Fibroblast of lung (primary cell): Measurements from ENCODE around the gene SLC25A3. TPM values are rescaled to one million over a fixed set of nuclear protein-coding genes. Genes with fewer than 3 reads are reported as not detected.
A peak's percentile ranks its signal among the peaks of the same experiment; 100 is the strongest.

Experiments
- DNase-seq, 2 donors: peaks; one replicate each; pipeline versions ENCODE4 v3.0.0 to v3.0.0-alpha.2; 2010; ENCODE audit warnings: low read depth in 2 of 2
- H2AFZ ChIP-seq: 2 replicates; pipeline ENCODE4 v1.5.1; 2012; ENCODE audit warnings: low read length, control low read depth, inconsistent platforms
- H3K27ac ChIP-seq: 2 replicates; pipeline ENCODE4 v1.5.1; 2011; ENCODE audit warnings: low read length, control low read depth; ENCODE audit not compliant: insufficient read depth
- H3K27me3 ChIP-seq: 2 replicates; pipeline ENCODE4 v1.5.1; 2011; ENCODE audit warnings: mild to moderate bottlenecking, low read length; ENCODE audit not compliant: control insufficient read depth, insufficient read depth
- H3K36me3 ChIP-seq: 2 replicates; pipeline ENCODE4 v1.5.1; 2011; ENCODE audit warnings: low read length; ENCODE audit not compliant: control insufficient read depth, insufficient read depth
- H3K4me1 ChIP-seq: 2 replicates; pipeline ENCODE4 v1.5.1; 2011; ENCODE audit warnings: low read length; ENCODE audit not compliant: control insufficient read depth, insufficient read depth; ENCODE audit errors: extremely low read depth
- H3K4me2 ChIP-seq: 2 replicates; pipeline ENCODE4 v1.5.1; 2011; ENCODE audit warnings: low read length, control low read depth; ENCODE audit not compliant: insufficient read depth; ENCODE audit errors: extremely low read depth
- H3K4me3 ChIP-seq, 4 experiments: fragments of 200-600 bp in 1 of 4; sonication (generic) in 1 of 4; replicated peaks in 1 of 4; 2 replicates each; pipeline ENCODE4 v1.5.1; 2011 to 2016; ENCODE audit warnings: low read length in 4 of 4, low read depth in 3 of 4, mild to moderate bottlenecking in 3 of 4, control low read depth in 2 of 4, inconsistent platforms in 1 of 4, mixed read lengths in 1 of 4; ENCODE audit not compliant: insufficient read depth in 1 of 4; ENCODE audit errors: control extremely low read depth in 1 of 4
- H3K79me2 ChIP-seq: 2 replicates; pipeline ENCODE4 v1.5.1; 2012; ENCODE audit warnings: mild to moderate bottlenecking, low read length, inconsistent platforms; ENCODE audit not compliant: control insufficient read depth, insufficient read depth
- H3K9ac ChIP-seq: 2 replicates; pipeline ENCODE4 v1.5.1; 2011; ENCODE audit warnings: mild to moderate bottlenecking, low read length, control low read depth; ENCODE audit not compliant: insufficient read depth
- H3K9me3 ChIP-seq: 2 replicates; pipeline ENCODE4 v1.5.1; 2012; ENCODE audit warnings: low read depth, low read length; ENCODE audit not compliant: control insufficient read depth, insufficient read depth
- H4K20me1 ChIP-seq: 2 replicates; pipeline ENCODE4 v1.5.1; 2011; ENCODE audit warnings: low read length; ENCODE audit not compliant: control insufficient read depth, insufficient read depth; ENCODE audit errors: extremely low read depth
- CTCF ChIP-seq, 2 donors: IDR thresholded peaks in 1 of 2; conservative IDR thresholded peaks in 1 of 2; 1 replicate in 1 of 2; 2 replicates in 1 of 2; pipeline ENCODE4 v1.5.1; 2011 to 2012; ENCODE audit warnings: low read length in 2 of 2, control low read depth in 1 of 2, inconsistent platforms in 1 of 2, low read depth in 1 of 2, mild to moderate bottlenecking in 1 of 2
- EZH2 ChIP-seq: IDR thresholded peaks from 2 replicates; pipeline ENCODE4 v1.5.1; 2012; ENCODE audit warnings: low read length, control low read depth, mild to moderate bottlenecking; ENCODE audit errors: missing control alignments
- polyA plus RNA-seq, 2 donors: library from polyadenylated mRNA; depleted of rRNA in 1 of 2; stranded (reverse) in 1 of 2; unstranded in 1 of 2; fragments of >200 nt; gene quantifications; 2 replicates each; pipeline ENCODE4 v1.2.1, GENCODE V29; 2011 to 2012; ENCODE audit warnings: missing spikeins in 1 of 2
- total RNA-seq: library from RNA; depleted of rRNA; stranded (reverse); fragments of >200 nt; gene quantifications from 2 replicates; pipeline ENCODE4 v1.2.1, GENCODE V29; 2014

SLC25A3 gene
- total and polyA plus RNA-seq, 2 donors (not counting 1 experiment from before 2014, with no cell fraction given) = 541 to 1,157 TPM

- no peak overlapping the region for H3K9ac ChIP-seq
- TF ChIP-seq CTCF (conservative IDR thresholded peaks at IDR 0.05 in 1 of 2, IDR thresholded peaks at IDR 0.05 in 1 of 2; ENCODE audit: low read depth in 1 of 2, low read length in 2 of 2) (no peak), EZH2 (no peak)
- no peaks in the 10 kb centered on the region for H3K79me2 ChIP-seq
- H4K20me1 ChIP-seq = no peaks in the 10 kb centered on the region
- no peaks in the 10 kb centered on the region for H3K9me3 ChIP-seq
- H2AFZ ChIP-seq = no peak overlapping the region
- no peaks in the 10 kb centered on the region for H3K36me3 ChIP-seq
- no peaks in the 10 kb centered on the region for H3K4me1 ChIP-seq
- H3K4me2 ChIP-seq = no peak overlapping the region
- no peaks in the 10 kb centered on the region for H3K27me3 ChIP-seq
- no peak for DNase-seq
- H3K4me3 ChIP-seq = no peak overlapping the region
- no peak overlapping the region for H3K27ac ChIP-seq
Measured at GRCh38 chr12:98612696-98613334, 19.3 kb downstream of the SLC25A3 start.

GRCh38 chr12:98618952-98619351 is 25.5 kb downstream of the SLC25A3 start:
- Histone ChIP-seq H4K20me1 (no peaks in the 10 kb centered on the region), H3K36me3 (no peaks in the 10 kb centered on the region), H2AFZ (no peak overlapping the region), H3K4me1 (no peaks in the 10 kb centered on the region), H3K27ac (no peak overlapping the region), H3K79me2 (no peaks in the 10 kb centered on the region), H3K9me3 (no peaks in the 10 kb centered on the region), H3K4me2 (no peak overlapping the region), H3K27me3 (no peaks in the 10 kb centered on the region), H3K9ac (no peak overlapping the region), H3K4me3 (no peak overlapping the region)
- DNase-seq = peak in 1 of 2 donors; percentile 84
- TF ChIP-seq EZH2 (no peak), CTCF (conservative IDR thresholded peaks at IDR 0.05 in 1 of 2, IDR thresholded peaks at IDR 0.05 in 1 of 2; ENCODE audit: low read depth in 1 of 2, low read length in 2 of 2) (no peak)

- no peak overlapping the region for H3K4me2 ChIP-seq
- H3K79me2 ChIP-seq = peaks cover 55% of the 10 kb centered on the region
- H3K36me3 ChIP-seq = peaks cover 2% of the 10 kb centered on the region
- H3K9ac ChIP-seq = no peak overlapping the region
- no peak for TF ChIP-seq EZH2
- no peak for TF ChIP-seq CTCF (conservative IDR thresholded peaks at IDR 0.05 in 1 of 2, IDR thresholded peaks at IDR 0.05 in 1 of 2; ENCODE audit: low read depth in 1 of 2, low read length in 2 of 2)
- no peak overlapping the region for H2AFZ ChIP-seq
- peaks cover 4% of the 10 kb centered on the region for H3K4me1 ChIP-seq
- no peak overlapping the region for H3K27ac ChIP-seq
- no peaks in the 10 kb centered on the region for H4K20me1 ChIP-seq
- no peaks in the 10 kb centered on the region for H3K9me3 ChIP-seq
- no peaks in the 10 kb centered on the region for H3K27me3 ChIP-seq
- DNase-seq = peak; percentile 47 to 89
- H3K4me3 ChIP-seq = no peak overlapping the region
Measured at GRCh38 chr12:98635657-98636323, 42.3 kb downstream of the SLC25A3 start.
